WTC11 (cell line): ENCODE data around the gene ADISSP. TPM values are rescaled to one million over a fixed set of nuclear protein-coding genes. Genes with fewer than 3 reads are reported as not detected.

Source experiments
- ATAC-seq: fragments of 200-7000 bp; cut with Tn5 transposase; 2 replicates; pipeline ENCODE4 v1.10.0; 2021; ENCODE audit warnings: mild to moderate bottlenecking, moderate library complexity
- CTCF ChIA-PET: fragments of 300-600 bp; sonication (Branson Sonifier 250); formaldehyde crosslinking; loops from one replicate; lab custom pipeline; 2021; ENCODE audit warnings: antibody characterized with exemption; lab: Charles Lee
- POLR2A ChIA-PET: fragments of 350-600 bp; sonication (Branson Sonifier 250); formaldehyde crosslinking; loops from one replicate; lab custom pipeline; 2021; ENCODE audit warnings: antibody characterized with exemption; lab: Charles Lee
- DNase-seq: peaks from one replicate; pipeline ENCODE4 v3.0.0; 2021; ENCODE audit warnings: low spot score
- H3K27ac Mint-ChIP-seq: 2 replicates; pipeline ENCODE4 v1.8.0; 2021; ENCODE audit warnings: mixed read lengths
- H3K27me3 Mint-ChIP-seq: 2 replicates; pipeline ENCODE4 v1.8.0; 2021; ENCODE audit warnings: low read depth, mild to moderate bottlenecking, moderate library complexity, mixed read lengths
- H3K36me3 Mint-ChIP-seq: 2 replicates; pipeline ENCODE4 v1.8.0; 2021; ENCODE audit warnings: mixed read lengths
- H3K4me1 Mint-ChIP-seq: 2 replicates; pipeline ENCODE4 v1.8.0; 2022; ENCODE audit warnings: mixed read lengths
- H3K4me3 Mint-ChIP-seq: 2 replicates; pipeline ENCODE4 v1.8.0; 2021; ENCODE audit warnings: mild to moderate bottlenecking, moderate library complexity, mixed read lengths
- H3K9me3 Mint-ChIP-seq: 2 replicates; pipeline ENCODE4 v1.8.0; 2021; ENCODE audit warnings: mixed read lengths
- ATF3 ChIP-seq: sonication (generic); formaldehyde crosslinking; conservative IDR thresholded peaks from 2 replicates; pipeline ENCODE4 v1.8.1; 2022; ENCODE audit warnings: mild to moderate bottlenecking, missing genetic modification reagents
- ELF4 ChIP-seq: sonication (generic); formaldehyde crosslinking; IDR thresholded peaks from 2 replicates; pipeline ENCODE4 v1.8.1; 2022; ENCODE audit warnings: low read depth, mild to moderate bottlenecking, moderate library complexity, missing genetic modification reagents
- ETV6 ChIP-seq: sonication (generic); formaldehyde crosslinking; IDR thresholded peaks from 2 replicates; pipeline ENCODE4 v1.8.1; 2022; ENCODE audit warnings: mild to moderate bottlenecking, missing genetic modification reagents
- FOXP1 ChIP-seq: sonication (generic); formaldehyde crosslinking; IDR thresholded peaks from 2 replicates; pipeline ENCODE4 v1.8.0; 2022; ENCODE audit warnings: missing genetic modification reagents, mild to moderate bottlenecking, moderate library complexity, borderline replicate concordance
- GABPB1 ChIP-seq: sonication (generic); formaldehyde crosslinking; IDR thresholded peaks from 2 replicates; pipeline ENCODE4 v1.8.1; 2023; ENCODE audit warnings: mild to moderate bottlenecking, missing genetic modification reagents
- GTF2I ChIP-seq: fragments of 250-450 bp; sonication (Bioruptor Pico); conservative IDR thresholded peaks from 2 replicates; pipeline ENCODE4 v1.4.0; 2021; ENCODE audit warnings: mild to moderate bottlenecking
- HMGXB4 ChIP-seq: sonication (generic); formaldehyde crosslinking; IDR thresholded peaks from 2 replicates; pipeline ENCODE4 v1.8.1; 2023; ENCODE audit warnings: mild to moderate bottlenecking, moderate library complexity, missing genetic modification reagents
- JUN ChIP-seq: sonication (generic); formaldehyde crosslinking; IDR thresholded peaks from 2 replicates; pipeline ENCODE4 v1.8.0; 2023; ENCODE audit warnings: mild to moderate bottlenecking, missing genetic modification reagents
- NFE2L1 ChIP-seq: sonication (generic); formaldehyde crosslinking; IDR thresholded peaks from 2 replicates; pipeline ENCODE4 v1.8.1; 2023; ENCODE audit warnings: missing genetic modification reagents
- NR2C2 ChIP-seq: sonication (generic); formaldehyde crosslinking; IDR thresholded peaks from 2 replicates; pipeline ENCODE4 v1.8.0; 2022; ENCODE audit warnings: mild to moderate bottlenecking, missing genetic modification reagents
- TCF7 ChIP-seq: sonication (generic); formaldehyde crosslinking; IDR thresholded peaks from 2 replicates; pipeline ENCODE4 v1.8.0; 2022; ENCODE audit warnings: mild to moderate bottlenecking, low read depth, missing genetic modification reagents, moderate library complexity
- TEAD4 ChIP-seq: sonication (generic); formaldehyde crosslinking; IDR thresholded peaks from 2 replicates; pipeline ENCODE4 v1.8.0; 2022; ENCODE audit warnings: mild to moderate bottlenecking, missing genetic modification reagents
- ZNF121 ChIP-seq: sonication (generic); formaldehyde crosslinking; IDR thresholded peaks from 2 replicates; pipeline ENCODE4 v1.8.0; 2023; ENCODE audit warnings: missing genetic modification reagents
- ZNF138 ChIP-seq: sonication (generic); formaldehyde crosslinking; conservative IDR thresholded peaks from 2 replicates; pipeline ENCODE4 v1.8.1; 2022; ENCODE audit warnings: mild to moderate bottlenecking, moderate library complexity, missing genetic modification reagents
- ZNF416 ChIP-seq: fragments of 250-450 bp; sonication (Bioruptor Pico); IDR thresholded peaks from 2 replicates; pipeline ENCODE4 v1.9.0; 2021; ENCODE audit warnings: mild to moderate bottlenecking, inconsistent platforms
- ZNF425 ChIP-seq: fragments of 250-450 bp; sonication (Bioruptor Pico); conservative IDR thresholded peaks from 2 replicates; pipeline ENCODE4 v1.9.0; 2021; ENCODE audit warnings: mild to moderate bottlenecking
- ZNF532 ChIP-seq: fragments of 250-450 bp; sonication (Bioruptor Pico); IDR thresholded peaks from 2 replicates; pipeline ENCODE4 v1.9.0; 2021; ENCODE audit warnings: mild to moderate bottlenecking, borderline replicate concordance
- ZNF671 ChIP-seq: fragments of 250-450 bp; sonication (Bioruptor Pico); IDR thresholded peaks from 2 replicates; pipeline ENCODE4 v1.8.0; 2021; ENCODE audit warnings: mild to moderate bottlenecking
- total RNA-seq: library from RNA; stranded (reverse); gene quantifications from 3 replicates; pipeline ENCODE4 v1.2.3, GENCODE V29; 2021

The ADISSP gene
- total RNA-seq, 1 experiment from 2014 or later = 129 TPM

DNA sequence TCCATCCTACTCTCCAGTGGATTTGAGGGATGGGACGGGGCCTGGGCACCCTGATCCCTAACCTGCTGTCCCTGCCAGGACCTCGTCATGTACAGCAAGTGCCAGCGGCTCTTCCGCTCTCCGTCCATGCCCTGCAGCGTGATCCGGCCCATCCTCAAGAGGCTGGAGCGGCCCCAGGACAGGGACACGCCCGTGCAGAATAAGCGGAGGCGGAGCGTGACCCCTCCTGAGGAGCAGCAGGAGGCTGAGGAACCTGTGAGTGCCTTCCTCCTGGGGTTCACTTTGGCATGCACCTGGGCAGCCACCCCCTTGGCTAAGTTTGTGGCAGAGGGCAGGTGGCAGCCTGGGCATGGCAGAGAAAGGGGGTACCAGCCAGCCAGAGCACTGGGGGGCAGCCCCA, 34.3 kb upstream of the ADISSP start:
- TF ChIP-seq FOXP1 (no peak), GABPB1 (no peak), GTF2I (CRISPR knock-in tag) (no peak), TCF7 (no peak), ETV6 (no peak), ZNF416 (CRISPR knock-in tag) (no peak), ZNF138 (no peak), JUN (no peak), ZNF671 (CRISPR knock-in tag) (no peak), ZNF425 (CRISPR knock-in tag) (no peak), ATF3 (CRISPR knock-in tag) (no peak)
- TF ChIP-seq, all 79 proteins: peak for 0
- ChIA-PET CTCF (interaction anchor here (3.9 kb wide), 1 partner anchor 18 kb away, joined by 79 read pairs; the partner anchor contains the start of gene AP5S1), POLR2A (no interaction called here)
- no peak overlapping the region for H3K4me3 Mint-ChIP-seq
- H3K27ac Mint-ChIP-seq = no peak overlapping the region
- ATAC-seq (no peak), DNase-seq (no peak)
- H3K36me3 Mint-ChIP-seq = peaks cover 49% of the 10 kb centered on the region
- no peaks in the 10 kb centered on the region for H3K27me3 Mint-ChIP-seq
- H3K4me1 Mint-ChIP-seq = peaks cover 49% of the 10 kb centered on the region
- H3K9me3 Mint-ChIP-seq = no peaks in the 10 kb centered on the region

DNA sequence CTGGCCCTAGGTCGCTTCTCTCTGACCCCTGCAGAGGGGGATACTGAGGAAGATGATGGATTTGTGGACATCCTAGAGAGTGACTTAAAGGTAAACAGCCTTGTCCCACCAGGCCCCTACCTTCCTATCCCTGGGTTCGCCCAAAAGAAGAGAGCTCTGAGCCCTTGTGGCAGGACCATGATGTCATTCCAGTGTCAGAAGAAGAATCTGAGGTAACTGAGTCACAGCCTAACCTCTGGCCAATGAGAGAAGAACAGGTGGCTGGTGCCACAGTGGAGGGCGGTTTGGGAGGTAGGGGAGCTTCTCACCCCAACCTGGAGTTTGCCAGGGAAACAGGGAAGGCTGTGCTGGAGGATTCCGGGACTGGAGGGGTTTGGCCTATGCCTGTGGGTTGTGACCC, 33.7 kb upstream of the ADISSP start:
- no peaks in the 10 kb centered on the region for H3K9me3 Mint-ChIP-seq
- POLR2A ChIA-PET = interaction anchor here (1.3 kb wide), 1 partner anchor 66 kb away, joined by 7 read pairs; no protein-coding TSS in a partner anchor
- TF ChIP-seq ZNF532 (CRISPR knock-in tag) (no peak), HMGXB4 (CRISPR knock-in tag) (no peak), ELF4 (CRISPR knock-in tag) (no peak), GTF2I (CRISPR knock-in tag) (no peak), NR2C2 (CRISPR knock-in tag) (no peak), ZNF121 (CRISPR knock-in tag) (no peak), TEAD4 (CRISPR knock-in tag) (no peak), NFE2L1 (no peak)
- TF ChIP-seq, all 79 proteins: peak for 0
- Mint-ChIP-seq H3K4me1 (peaks cover 49% of the 10 kb centered on the region), H3K27me3 (no peaks in the 10 kb centered on the region), H3K36me3 (peaks cover 49% of the 10 kb centered on the region), H3K4me3 (no peak overlapping the region), H3K27ac (no peak overlapping the region)
- no peak for DNase-seq
- no peak for ATAC-seq
- CTCF ChIA-PET = interaction anchor here (0.6 to 3.9 kb wide), 5 partner anchors 9 to 53 kb away, joined by 4 to 79 read pairs (median 6); partner anchors contain the start of genes AP5S1 and CENPB
